Naive thymus-derived CD4-positive, alpha-beta T cell (primary cell): ENCODE results near the gene CLEC4A. TPM values are rescaled to one million over a fixed set of nuclear protein-coding genes. Genes with fewer than 3 reads are reported as not detected.
"Not testable (repeated sequence)": the region's sequence is repeated elsewhere in the genome, so short reads cannot be mapped to it uniquely, and the experiment has no call there.

Experiments
- ATAC-seq: fragments of 150-1000 bp; cut with Tn5 transposase; 2 replicates; pipeline ENCODE4 v1.10.0; 2021; ENCODE audit warnings: mild to moderate bottlenecking, moderate library complexity
- CTCF ChIA-PET: fragments of 350-600 bp; sonication (Branson Sonifier 250); formaldehyde crosslinking; loops from one replicate; lab custom pipeline; 2021; ENCODE audit warnings: antibody characterized with exemption; lab: Charles Lee
- POLR2A ChIA-PET: fragments of 350-600 bp; sonication (Branson Sonifier 250); formaldehyde crosslinking; loops from one replicate; lab custom pipeline; 2021; ENCODE audit warnings: antibody characterized with exemption, inconsistent platforms; lab: Charles Lee
- DNase-seq, 9 donors: peaks; one replicate each; pipeline versions ENCODE4 v3.0.0 to v3.0.0-alpha.2; 2020 to 2022; ENCODE audit warnings: mixed read lengths in 1 of 9
- H3K27ac ChIP-seq: one replicate; pipeline ENCODE4 v1.7.0; 2013; ENCODE audit warnings: mild to moderate bottlenecking, low read depth, low read length, moderate library complexity
- H3K27me3 ChIP-seq, 2 donors: one replicate each; pipeline ENCODE4 v1.7.0; 2013; ENCODE audit warnings: low read length in 2 of 2, mild to moderate bottlenecking in 2 of 2, moderate library complexity in 2 of 2; ENCODE audit not compliant: control insufficient read depth in 2 of 2, insufficient read depth in 2 of 2
- H3K36me3 ChIP-seq, 3 experiments: 1 replicate in 2 of 3; 2 replicates in 1 of 3; pipeline ENCODE4 v1.7.0; 2013; ENCODE audit warnings: low read length in 3 of 3, mild to moderate bottlenecking in 3 of 3, moderate library complexity in 1 of 3; ENCODE audit not compliant: insufficient read depth in 3 of 3, control insufficient read depth in 2 of 3
- H3K4me1 ChIP-seq, 2 donors: one replicate each; pipeline ENCODE4 v1.7.0; 2013; ENCODE audit warnings: low read length in 2 of 2, mild to moderate bottlenecking in 2 of 2, moderate library complexity in 1 of 2; ENCODE audit not compliant: control insufficient read depth in 2 of 2, insufficient read depth in 2 of 2
- H3K4me3 ChIP-seq: 2 replicates; pipeline ENCODE4 v1.7.0; 2013; ENCODE audit warnings: mild to moderate bottlenecking, low read length
- H3K9me3 ChIP-seq, 3 experiments: 1 replicate in 2 of 3; 2 replicates in 1 of 3; pipeline ENCODE4 v1.7.0; 2013; ENCODE audit warnings: low read length in 3 of 3; ENCODE audit not compliant: control insufficient read depth in 2 of 3
- H3K27ac Mint-ChIP-seq, 9 donors: one replicate each; pipeline ENCODE4 v1.8.0; 2020 to 2022; ENCODE audit warnings: mixed read lengths in 9 of 9, mild to moderate bottlenecking in 8 of 9, moderate library complexity in 5 of 9, inconsistent platforms in 2 of 9
- H3K27me3 Mint-ChIP-seq, 5 donors: one replicate each; pipeline ENCODE4 v1.8.0; 2021 to 2022; ENCODE audit warnings: mixed read lengths in 5 of 5, mild to moderate bottlenecking in 1 of 5
- H3K36me3 Mint-ChIP-seq, 5 donors: one replicate each; pipeline ENCODE4 v1.8.0; 2020 to 2022; ENCODE audit warnings: mixed read lengths in 5 of 5, mild to moderate bottlenecking in 3 of 5, inconsistent platforms in 1 of 5
- H3K4me1 Mint-ChIP-seq, 7 donors: one replicate each; pipeline ENCODE4 v1.8.0; 2020 to 2022; ENCODE audit warnings: mixed read lengths in 7 of 7, mild to moderate bottlenecking in 3 of 7, inconsistent platforms in 1 of 7
- H3K4me3 Mint-ChIP-seq, 10 donors: one replicate each; pipeline ENCODE4 v1.8.0; 2020 to 2022; ENCODE audit warnings: mild to moderate bottlenecking in 10 of 10, mixed read lengths in 10 of 10, moderate library complexity in 6 of 10, inconsistent platforms in 2 of 10
- H3K9me3 Mint-ChIP-seq, 11 donors: one replicate each; pipeline ENCODE4 v1.8.0; 2020 to 2022; ENCODE audit warnings: mixed read lengths in 11 of 11, mild to moderate bottlenecking in 4 of 11, inconsistent platforms in 1 of 11, moderate library complexity in 1 of 11
- intact Hi-C, 2 donors: fragments of 100-400 bp; cut with micrococcal nuclease; formaldehyde crosslinking; loops; one replicate each; pipeline ENCODE4 v1.15.1; 2023
- polyA plus RNA-seq, 2 donors: library from polyadenylated mRNA; unstranded; fragments of 300-500 nt; fragmentation: Illumina TruSeq; gene quantifications; one replicate each; pipeline ENCODE4 v1.2.3, GENCODE V29; 2021
- total RNA-seq, 6 experiments: library from RNA in 5 of 6; stranded (reverse) in 5 of 6; gene quantifications; 1 replicate in 5 of 6; 2 replicates in 1 of 6; pipeline ENCODE4 v1.2.3 and lab custom pipeline; 2021 to 2026

Gene CLEC4A
- total and polyA plus RNA-seq, 7 experiments from 2014 or later, result 0.30 to 25.8 (median 1.3) TPM

GRCh38 chr12:8099235-8099634, 24.2 kb upstream of the CLEC4A start:
- DNase-seq (no peak), ATAC-seq (no peak)
- Mint-ChIP-seq H3K27ac (peak overlapping the region in 3 of 9 donors; percentile 0 to 56 (median 7)), H3K9me3 (peaks cover 0 to 3% (median 0%) of the 10 kb centered on the region in 11 donors), H3K4me1 (peaks cover 0 to 15% (median 6%) of the 10 kb centered on the region in 7 donors), H3K4me3 (no peak overlapping the region), H3K36me3 (peaks cover 17 to 48% (median 33%) of the 10 kb centered on the region in 5 donors), H3K27me3 (no peaks in the 10 kb centered on the region)
- H3K36me3 ChIP-seq, result peaks cover 11 to 43% (median 26%) of the 10 kb centered on the region in 3 experiments
- H3K9me3 ChIP-seq, result no peaks in the 10 kb centered on the region
- ChIA-PET POLR2A (interaction anchor here (0.6 kb wide), 1 partner anchor 1100 kb away, joined by 3 read pairs; no protein-coding TSS in a partner anchor), CTCF (no interaction called here)
- no peaks in the 10 kb centered on the region for H3K27me3 ChIP-seq
- H3K4me1 ChIP-seq, result no peaks in the 10 kb centered on the region
- no peak overlapping the region for H3K27ac ChIP-seq
- H3K4me3 ChIP-seq, result no peak overlapping the region
- intact Hi-C loops, result no loop called here

GRCh38 chr12:8108808-8109398, 14.5 kb upstream of the CLEC4A start:
- H3K4me1 Mint-ChIP-seq, result peaks cover 0 to 6% (median 5%) of the 10 kb centered on the region in 7 donors
- H3K27me3 Mint-ChIP-seq, result no peaks in the 10 kb centered on the region
- Histone ChIP-seq H3K4me1 (no peaks in the 10 kb centered on the region), H3K4me3 (no peak overlapping the region), H3K9me3 (no peaks in the 10 kb centered on the region), H3K27ac (no peak overlapping the region), H3K36me3 (peaks cover 0 to 4% (median 0%) of the 10 kb centered on the region in 3 experiments), H3K27me3 (no peaks in the 10 kb centered on the region)
- DNase-seq, result peak; percentile 47 to 84 (median 71)
- H3K4me3 Mint-ChIP-seq, result no peak overlapping the region
- intact Hi-C loops, result loop anchor here (1.0 to 2.0 kb wide), 5 partner anchors 26 to 128 kb away; partner anchors contain the start of gene NECAP1 (in 1 of the 2)
- ChIA-PET CTCF (interaction anchor here (0.5 to 2.2 kb wide), 15 partner anchors 10 to 914 kb away, joined by 3 to 9 read pairs (median 4); no protein-coding TSS in a partner anchor), POLR2A (interaction anchor here (0.9 to 1.5 kb wide), 3 partner anchors 19 to 71 kb away, joined by 3 to 5 read pairs (median 4); no protein-coding TSS in a partner anchor)
- peaks cover 0 to 2% (median 0%) of the 10 kb centered on the region in 11 donors for H3K9me3 Mint-ChIP-seq
- H3K27ac Mint-ChIP-seq, result peak overlapping the region in 3 of 9 donors; percentile 0 to 38 (median 22)
- ATAC-seq, result peak; percentile 99
- H3K36me3 Mint-ChIP-seq, result peaks cover 4 to 46% (median 27%) of the 10 kb centered on the region in 5 donors

GRCh38 chr12:8113117-8113516, 10.3 kb upstream of the CLEC4A start:
- H3K9me3 ChIP-seq, POLR2A ChIA-PET, H3K27ac ChIP-seq, DNase-seq, H3K4me3 ChIP-seq, H3K4me1 ChIP-seq, H3K27ac Mint-ChIP-seq, ATAC-seq, H3K27me3 ChIP-seq, H3K4me3 Mint-ChIP-seq, H3K27me3 Mint-ChIP-seq, H3K4me1 Mint-ChIP-seq, H3K9me3 Mint-ChIP-seq: not testable (repeated sequence)
- CTCF ChIA-PET, result interaction anchor here (0.6 kb wide), 1 partner anchor 123 kb away, joined by 3 read pairs; no protein-coding TSS in a partner anchor
- intact Hi-C loops, result loop anchor here in 1 of 2 donors (10.0 kb wide), 1 partner anchor 52 kb away; no protein-coding TSS in a partner anchor
- H3K36me3 Mint-ChIP-seq, result peaks cover 0 to 30% (median 6%) of the 10 kb centered on the region in 5 donors
- peaks cover 0 to 14% (median 0%) of the 10 kb centered on the region in 3 experiments for H3K36me3 ChIP-seq

GRCh38 chr12:8120072-8120713, 3.2 kb upstream of the CLEC4A start:
- H3K36me3 Mint-ChIP-seq, result peaks cover 0 to 44% (median 10%) of the 10 kb centered on the region in 5 donors
- intact Hi-C loops, result no loop called here
- H3K27ac Mint-ChIP-seq, result no peak overlapping the region
- H3K4me3 ChIP-seq, result no peak overlapping the region
- peaks cover 0 to 19% (median 9%) of the 10 kb centered on the region in 7 donors for H3K4me1 Mint-ChIP-seq
- H3K27me3 ChIP-seq, result no peaks in the 10 kb centered on the region
- H3K9me3 Mint-ChIP-seq, result no peaks in the 10 kb centered on the region
- H3K36me3 ChIP-seq, result peaks cover 0 to 5% (median 0%) of the 10 kb centered on the region in 3 experiments
- POLR2A ChIA-PET, result interaction anchor here (1.1 kb wide), 1 partner anchor 9 kb away, joined by 3 read pairs; no protein-coding TSS in a partner anchor
- H3K27ac ChIP-seq, result no peak overlapping the region
- no peaks in the 10 kb centered on the region for H3K27me3 Mint-ChIP-seq
- no peaks in the 10 kb centered on the region for H3K9me3 ChIP-seq
- CTCF ChIA-PET, result interaction anchor here (1.2 to 1.5 kb wide), 2 partner anchors 11 kb away, joined by 4 read pairs; no protein-coding TSS in a partner anchor
- H3K4me1 ChIP-seq, result no peaks in the 10 kb centered on the region
- H3K4me3 Mint-ChIP-seq, result no peak overlapping the region
- DNase-seq, result no peak
- no peak for ATAC-seq

- Histone ChIP-seq H3K4me3 (no peak overlapping the region), H3K27me3 (no peaks in the 10 kb centered on the region), H3K4me1 (peaks cover 0 to 8% of the 10 kb centered on the region in 2 donors), H3K9me3 (no peaks in the 10 kb centered on the region), H3K27ac (no peak overlapping the region), H3K36me3 (no peaks in the 10 kb centered on the region)
- ATAC-seq (peak; percentile 78), DNase-seq (peak in 7 of 9 donors; percentile 32 to 77 (median 63))
- Mint-ChIP-seq H3K4me3 (peak overlapping the region in 7 of 10 donors; percentile 1 to 66 (median 20)), H3K36me3 (peaks cover 0 to 23% (median 5%) of the 10 kb centered on the region in 5 donors), H3K27ac (peak overlapping the region in 8 of 9 donors; percentile 12 to 83 (median 64)), H3K4me1 (peaks cover 12 to 52% (median 29%) of the 10 kb centered on the region in 7 donors), H3K27me3 (no peaks in the 10 kb centered on the region), H3K9me3 (no peaks in the 10 kb centered on the region)
- POLR2A ChIA-PET, result interaction anchor here (1.4 kb wide), 1 partner anchor 18 kb away, joined by 3 read pairs; no protein-coding TSS in a partner anchor
- intact Hi-C loops, result no loop called here
- CTCF ChIA-PET, result interaction anchor here (1.9 kb wide), 1 partner anchor 18 kb away, joined by 8 read pairs; no protein-coding TSS in a partner anchor
Measured at GRCh38 chr12:8127138-8127537, 3.7 kb downstream of the CLEC4A start.

- POLR2A ChIA-PET, H3K9me3 Mint-ChIP-seq, H3K4me1 ChIP-seq, H3K4me1 Mint-ChIP-seq, H3K4me3 ChIP-seq, ATAC-seq, intact Hi-C loops, H3K27ac ChIP-seq, DNase-seq, H3K27me3 ChIP-seq, H3K27me3 Mint-ChIP-seq, H3K9me3 ChIP-seq, H3K36me3 ChIP-seq: not testable (repeated sequence)
- Mint-ChIP-seq H3K27ac (peak overlapping the region in 2 of 9 donors; percentile 32 to 75), H3K4me3 (peak overlapping the region in 7 of 10 donors; percentile 12 to 68 (median 29)), H3K36me3 (peaks cover 0 to 37% (median 25%) of the 10 kb centered on the region in 5 donors)
- CTCF ChIA-PET, result interaction anchor here (0.5 kb wide), 1 partner anchor 941 kb away, joined by 3 read pairs; no protein-coding TSS in a partner anchor
Measured at GRCh38 chr12:8133636-8134397, 10.4 kb downstream of the CLEC4A start.
